Hepatocyte (in vitro differentiated cells): ENCODE results near the gene KRT6A.
A peak's percentile ranks its signal among the peaks of the same experiment; 100 is the strongest.

Experiments
- EZH2 ChIP-seq: fragments of 200-600 bp; sonication (generic); IDR thresholded peaks from 2 replicates; pipeline ENCODE4 v1.6.1; 2016; ENCODE audit warnings: antibody characterized with exemption, mild to moderate bottlenecking, borderline replicate concordance
- EZH2phosphoT487 ChIP-seq: fragments of 200-600 bp; sonication (generic); IDR thresholded peaks from one replicate; pipeline ENCODE4 v1.6.1; 2018; ENCODE audit warnings: antibody characterized with exemption, mild to moderate bottlenecking, low read depth, moderate library complexity; ENCODE audit not compliant: unreplicated experiment, severe bottlenecking
- TF ChIP-seq, protein P1 (sequence below): fragments of 200-600 bp; sonication (generic); IDR thresholded peaks from 2 replicates; pipeline ENCODE4 v1.5.1; 2016; ENCODE audit warnings: antibody characterized with exemption, mild to moderate bottlenecking; ENCODE audit not compliant: poor library complexity

DNA sequence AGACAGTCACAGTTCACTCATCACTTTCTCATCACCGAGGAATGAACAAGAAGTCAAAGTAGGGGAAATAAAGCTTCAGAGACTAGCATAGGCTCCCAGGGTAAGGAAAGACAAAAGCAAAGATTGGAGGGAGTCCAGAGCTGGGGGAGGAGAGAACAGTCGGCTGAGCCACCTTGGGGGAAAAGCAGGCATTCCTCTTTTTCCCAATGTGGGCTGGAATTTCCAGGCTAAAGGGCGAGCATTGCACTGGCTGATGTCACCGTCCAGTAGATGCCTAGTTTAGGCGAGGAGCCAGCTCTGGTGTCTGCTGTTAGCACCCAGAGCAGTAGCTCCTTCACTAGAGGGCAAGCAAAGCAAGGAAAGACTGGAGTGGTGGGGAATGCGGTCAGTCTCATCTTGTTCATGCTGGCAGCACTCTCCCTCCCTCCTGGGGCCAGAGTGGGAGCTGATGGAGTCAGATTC, 50.4 kb downstream of the KRT6A start:
- no peak for TF ChIP-seq EZH2phosphoT487
- TF ChIP-seq, protein P1, sequence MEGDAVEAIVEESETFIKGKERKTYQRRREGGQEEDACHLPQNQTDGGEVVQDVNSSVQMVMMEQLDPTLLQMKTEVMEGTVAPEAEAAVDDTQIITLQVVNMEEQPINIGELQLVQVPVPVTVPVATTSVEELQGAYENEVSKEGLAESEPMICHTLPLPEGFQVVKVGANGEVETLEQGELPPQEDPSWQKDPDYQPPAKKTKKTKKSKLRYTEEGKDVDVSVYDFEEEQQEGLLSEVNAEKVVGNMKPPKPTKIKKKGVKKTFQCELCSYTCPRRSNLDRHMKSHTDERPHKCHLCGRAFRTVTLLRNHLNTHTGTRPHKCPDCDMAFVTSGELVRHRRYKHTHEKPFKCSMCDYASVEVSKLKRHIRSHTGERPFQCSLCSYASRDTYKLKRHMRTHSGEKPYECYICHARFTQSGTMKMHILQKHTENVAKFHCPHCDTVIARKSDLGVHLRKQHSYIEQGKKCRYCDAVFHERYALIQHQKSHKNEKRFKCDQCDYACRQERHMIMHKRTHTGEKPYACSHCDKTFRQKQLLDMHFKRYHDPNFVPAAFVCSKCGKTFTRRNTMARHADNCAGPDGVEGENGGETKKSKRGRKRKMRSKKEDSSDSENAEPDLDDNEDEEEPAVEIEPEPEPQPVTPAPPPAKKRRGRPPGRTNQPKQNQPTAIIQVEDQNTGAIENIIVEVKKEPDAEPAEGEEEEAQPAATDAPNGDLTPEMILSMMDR, result peak; percentile 26
- no peak for TF ChIP-seq EZH2
